ENCODE results near the gene RTN1. TPM values are rescaled to one million over a fixed set of nuclear protein-coding genes. Genes with fewer than 3 reads are reported as not detected.

RTN1 gene
- total and polyA plus RNA-seq, 2 of the 8 experiments (the other 6 are each of a cell fraction or from before 2014, with no cell fraction given): 2.8 to 4.9 TPM

DNA sequence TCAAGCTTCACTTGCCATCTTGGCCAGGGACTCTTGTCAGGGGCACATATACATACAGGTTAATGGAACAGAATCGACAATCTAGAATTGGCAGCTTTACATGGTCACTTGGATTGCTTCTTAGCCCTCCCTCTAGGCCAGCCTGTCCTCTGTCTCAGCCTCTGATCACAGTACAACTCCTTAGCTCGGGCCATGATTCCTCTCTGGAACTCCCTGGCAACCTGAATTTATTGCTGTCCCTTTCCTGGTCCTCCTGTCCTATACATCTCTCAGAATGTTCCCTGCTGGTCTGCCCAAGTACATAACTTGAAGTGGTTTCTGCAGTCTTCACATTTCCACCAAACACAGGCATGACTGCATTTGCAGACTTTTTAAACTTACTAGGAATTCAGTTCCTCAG lies 214.1 kb downstream of the RTN1 start:
- Histone ChIP-seq H3K4me2 (ENCODE audit: insufficient read depth in 1 of 2, low read depth in 2 of 2, low read length in 2 of 2) (no peak overlapping the region), H2AK5ac (ENCODE audit: low read depth, low read length) (no peak overlapping the region), H2BK12ac (ENCODE audit: low read depth, low read length) (no peak overlapping the region), H3K4me3 (ENCODE audit: extremely low read depth in 1 of 4, insufficient read depth in 2 of 4, low read depth in 3 of 4, low read length in 4 of 4) (no peak overlapping the region), H4K8ac (ENCODE audit: extremely low read depth, insufficient read depth, low read length) (no peak overlapping the region), H3K56ac (replicated peaks; ENCODE audit: insufficient read length, low read depth, low read length) (no peak overlapping the region), H3K36me3 (ENCODE audit: control insufficient read depth in 2 of 4, insufficient read depth in 4 of 4, low read length in 3 of 4) (no peaks in the 10 kb centered on the region), H3K79me2 (ENCODE audit: control insufficient read depth in 1 of 2, insufficient read depth in 2 of 2, low read length in 2 of 2) (no peaks in the 10 kb centered on the region), H3K23me2 (ENCODE audit: low read depth, low read length) (no peaks in the 10 kb centered on the region), H3K27ac (ENCODE audit: low read depth, low read length) (no peak overlapping the region), H3K4ac (replicated peaks; ENCODE audit: insufficient read length, low read depth, low read length) (no peak overlapping the region), H3K27me3 (replicated peaks in 1 of 4; ENCODE audit: control insufficient read depth in 3 of 4, extremely low read depth in 1 of 4, insufficient read depth in 3 of 4, low read length in 3 of 4) (no peaks in the 10 kb centered on the region), H4K91ac (replicated peaks; ENCODE audit: insufficient read length, low read length) (no peak overlapping the region), H3K9ac (replicated peaks in 1 of 4; ENCODE audit: extremely low read depth in 1 of 4, low read depth in 3 of 4, low read length in 3 of 4) (no peak overlapping the region), H3K14ac (ENCODE audit: insufficient read length) (no peak overlapping the region), H3K23ac (ENCODE audit: insufficient read length) (no peak overlapping the region), H3K18ac (ENCODE audit: extremely low read depth, low read length) (no peak overlapping the region), H2BK15ac (ENCODE audit: low read length) (no peak overlapping the region), H3K9me3 (ENCODE audit: insufficient read depth in 2 of 2, low read depth in 1 of 2, low read length in 1 of 2) (no peaks in the 10 kb centered on the region), H4K20me1 (replicated peaks in 1 of 2; ENCODE audit: control insufficient read depth in 1 of 2, insufficient read depth in 2 of 2, low read length in 2 of 2) (no peaks in the 10 kb centered on the region), H3K4me1 (replicated peaks in 1 of 4; ENCODE audit: control insufficient read depth in 3 of 4, insufficient read depth in 4 of 4, low read length in 3 of 4) (no peaks in the 10 kb centered on the region), H2BK5ac (ENCODE audit: low read depth, low read length) (no peak overlapping the region), H3K79me1 (ENCODE audit: low read depth, low read length) (no peaks in the 10 kb centered on the region), H4K5ac (ENCODE audit: insufficient read length, low read depth, low read length) (no peak overlapping the region), H2AFZ (ENCODE audit: low read length) (no peak overlapping the region), H2BK120ac (replicated peaks; ENCODE audit: low read depth, low read length) (no peak overlapping the region), H2BK20ac (ENCODE audit: low read length) (no peak overlapping the region)
- WGBS, 2 experiments (ENCODE audit: extremely low coverage in 1 of 2, insufficient coverage in 1 of 2, insufficient read length in 1 of 2, insufficient replicate concordance in 2 of 2, low coverage in 1 of 2, low lambda C conversion rate in 2 of 2, missing lambda C conversion rate in 1 of 2): 100% methylated on average over 2 of the region's 2 CpGs; no CpG with 5 or more reads in 1 of the 2 experiments
- POLR2A ChIA-PET (ENCODE audit: partially characterized antibody): no interaction called here
- FAIRE-seq (no peak), DNase-seq (ENCODE audit: low read depth in 1 of 2, low spot score in 2 of 2) (no peak)
- CTCF ChIA-PET (ENCODE audit: partially characterized antibody): interaction anchor here (0.7 to 3.0 kb wide), 4 partner anchors 18 to 308 kb away, joined by 3 to 13 read pairs (median 3); no protein-coding TSS in a partner anchor
- TF ChIP-seq CEBPB (IDR thresholded peaks at IDR 0.05; ENCODE audit: low read depth, low read length): no peak
- no peak for TF ChIP-seq RBBP5 (IDR thresholded peaks at IDR 0.05; ENCODE audit: borderline replicate concordance, low read depth, low read length)
- TF ChIP-seq SP4 (IDR thresholded peaks at IDR 0.05; ENCODE audit: low read length): no peak
- TF ChIP-seq NRF1 (IDR thresholded peaks at IDR 0.05; ENCODE audit: low read depth, low read length): no peak
- TF ChIP-seq, protein P1, sequence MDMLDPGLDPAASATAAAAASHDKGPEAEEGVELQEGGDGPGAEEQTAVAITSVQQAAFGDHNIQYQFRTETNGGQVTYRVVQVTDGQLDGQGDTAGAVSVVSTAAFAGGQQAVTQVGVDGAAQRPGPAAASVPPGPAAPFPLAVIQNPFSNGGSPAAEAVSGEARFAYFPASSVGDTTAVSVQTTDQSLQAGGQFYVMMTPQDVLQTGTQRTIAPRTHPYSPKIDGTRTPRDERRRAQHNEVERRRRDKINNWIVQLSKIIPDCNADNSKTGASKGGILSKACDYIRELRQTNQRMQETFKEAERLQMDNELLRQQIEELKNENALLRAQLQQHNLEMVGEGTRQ (IDR thresholded peaks at IDR 0.05; ENCODE audit: low read length): no peak
- no peak for TF ChIP-seq BRCA1 (IDR thresholded peaks at IDR 0.05; ENCODE audit: low read depth, low read length)
- TF ChIP-seq BCL11A (IDR thresholded peaks at IDR 0.05; ENCODE audit: low read depth in 2 of 2, low read length in 2 of 2): no peak
- TF ChIP-seq RAD21 (IDR thresholded peaks at IDR 0.05 in 1 of 2, conservative IDR thresholded peaks at IDR 0.05 in 1 of 2; ENCODE audit: low read depth in 2 of 2, low read length in 2 of 2): no peak
- TF ChIP-seq TEAD4 (IDR thresholded peaks at IDR 0.05; ENCODE audit: low read depth, low read length): no peak
- no peak for TF ChIP-seq HDAC6 (IDR thresholded peaks at IDR 0.05; ENCODE audit: low read depth, low read length)
- TF ChIP-seq ZNF274 (IDR thresholded peaks at IDR 0.05; ENCODE audit: borderline replicate concordance, extremely low read depth, low read length): no peak

Data from H1 (cell line).